T follicular helper cell (primary cell): ENCODE results near the gene FNDC11.
"Not testable (repeated sequence)": the region's sequence is repeated elsewhere in the genome, so short reads cannot be mapped to it uniquely, and the experiment has no call there.

Experiments
- DNase-seq: peaks from one replicate; pipeline ENCODE4 v3.0.0-alpha.2; 2020; ENCODE audit warnings: low read depth

The FNDC11 gene

GRCh38 chr20:63566395-63567135, 12.6 kb downstream of the FNDC11 start:
- DNase-seq, result no peak

- DNase-seq, result no peak
These were observed 13.1 kb downstream of the FNDC11 start for GRCh38 chr20:63567136-63567385.

- no peak for DNase-seq
These were observed 13.6 kb downstream of the FNDC11 start for GRCh38 chr20:63567386-63568169.

GRCh38 chr20:63568170-63568981, 14.4 kb downstream of the FNDC11 start:
- no peak for DNase-seq

- no peak for DNase-seq
These were observed 15.3 kb downstream of the FNDC11 start for GRCh38 chr20:63568986-63569949.

- DNase-seq, result no peak
These were observed 16.5 kb downstream of the FNDC11 start for GRCh38 chr20:63570281-63571086.

GRCh38 chr20:63571087-63571478, 17.1 kb downstream of the FNDC11 start:
- DNase-seq, result not testable (repeated sequence)

- no peak for DNase-seq
These were observed 18.3 kb downstream of the FNDC11 start for GRCh38 chr20:63572071-63572787.

GRCh38 chr20:63572788-63573646, 19.1 kb downstream of the FNDC11 start:
- no peak for DNase-seq

GRCh38 chr20:63573647-63574131, 19.7 kb downstream of the FNDC11 start:
- no peak for DNase-seq

- peak; percentile 61 for DNase-seq
These were observed 20.3 kb downstream of the FNDC11 start, which contains the start of gene HELZ2 for GRCh38 chr20:63574156-63574828. HELZ2 (minus strand) TSS chr20:63574239; CDS start chr20:63572385, 1,854 bp downstream.

GRCh38 chr20:63574829-63575743, 21.1 kb downstream of the FNDC11 start:
- no peak for DNase-seq

- no peak for DNase-seq
These were observed 22.4 kb downstream of the FNDC11 start for GRCh38 chr20:63576311-63576710.

GRCh38 chr20:63577317-63577894, 23.4 kb downstream of the FNDC11 start:
- no peak for DNase-seq

GRCh38 chr20:63578224-63579016, 24.5 kb downstream of the FNDC11 start:
- DNase-seq, result no peak
